NCI-H1417 treated with DMSO at 0.1 percent for 48 hours (cell line): ENCODE results near the gene JPH2.

Experiments
- DNase-seq: peaks from one replicate; lab custom pipeline; 2025; lab: John Stamatoyannopoulos, UW

JPH2 gene

GRCh38 chr20:44075191-44075949, 111.6 kb downstream of the JPH2 start:
- no peak for DNase-seq

- DNase-seq = no peak
Measured at GRCh38 chr20:44074252-44075151, 112.5 kb downstream of the JPH2 start.

GRCh38 chr20:44073675-44074071, 113.3 kb downstream of the JPH2 start:
- DNase-seq = no peak

DNA sequence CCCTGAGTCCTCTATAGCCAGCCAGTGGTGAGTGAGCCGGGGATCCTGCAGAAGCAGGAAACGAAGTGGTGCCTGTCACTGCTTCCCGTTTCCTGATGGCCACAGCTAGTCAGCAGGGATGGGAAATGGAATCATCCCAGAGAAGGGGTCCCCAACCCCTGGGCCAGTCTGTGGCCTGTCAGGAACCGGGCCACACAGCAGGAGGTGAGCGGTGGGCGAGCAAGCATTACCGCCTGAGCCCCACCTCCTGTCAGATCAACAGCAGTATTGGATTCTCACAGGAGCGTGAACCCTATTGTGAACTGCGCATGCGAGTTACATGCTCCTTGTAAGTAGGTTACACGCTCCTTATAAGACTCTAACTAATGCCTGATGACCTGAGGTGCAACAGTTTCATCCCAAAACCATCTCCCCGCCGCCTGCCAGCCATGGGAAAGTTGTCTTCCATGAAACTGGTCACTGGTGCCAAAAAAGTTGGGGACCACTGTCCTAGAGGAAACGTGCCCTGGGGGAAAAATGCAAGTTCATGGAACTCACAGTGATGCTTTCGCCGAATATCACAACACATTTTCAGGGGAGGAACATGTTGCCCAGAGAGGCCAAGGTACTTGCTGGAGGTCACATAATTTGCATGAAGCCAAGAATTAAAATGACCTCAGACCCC, 113.8 kb downstream of the JPH2 start:
- DNase-seq = no peak

DNA sequence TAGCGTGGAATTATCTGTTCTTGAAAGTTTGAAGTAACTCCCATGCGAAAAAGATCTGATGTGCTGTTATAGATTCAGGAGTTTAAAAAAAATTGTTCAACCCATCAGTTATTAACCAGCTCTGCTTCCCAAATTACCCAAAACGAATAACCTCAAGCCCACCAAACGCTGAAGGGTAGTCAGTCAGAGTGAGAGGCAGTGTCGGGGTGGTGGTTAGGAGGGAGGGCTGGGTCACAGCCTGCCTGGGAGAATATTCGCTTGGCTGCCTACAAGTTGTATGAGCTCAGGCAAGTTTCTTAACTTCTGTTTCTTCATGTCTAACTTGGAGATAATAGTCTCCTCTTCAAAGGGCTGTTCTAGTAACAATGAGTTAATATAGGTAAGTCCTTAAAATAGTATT, 114.6 kb downstream of the JPH2 start:
- DNase-seq = no peak

DNA sequence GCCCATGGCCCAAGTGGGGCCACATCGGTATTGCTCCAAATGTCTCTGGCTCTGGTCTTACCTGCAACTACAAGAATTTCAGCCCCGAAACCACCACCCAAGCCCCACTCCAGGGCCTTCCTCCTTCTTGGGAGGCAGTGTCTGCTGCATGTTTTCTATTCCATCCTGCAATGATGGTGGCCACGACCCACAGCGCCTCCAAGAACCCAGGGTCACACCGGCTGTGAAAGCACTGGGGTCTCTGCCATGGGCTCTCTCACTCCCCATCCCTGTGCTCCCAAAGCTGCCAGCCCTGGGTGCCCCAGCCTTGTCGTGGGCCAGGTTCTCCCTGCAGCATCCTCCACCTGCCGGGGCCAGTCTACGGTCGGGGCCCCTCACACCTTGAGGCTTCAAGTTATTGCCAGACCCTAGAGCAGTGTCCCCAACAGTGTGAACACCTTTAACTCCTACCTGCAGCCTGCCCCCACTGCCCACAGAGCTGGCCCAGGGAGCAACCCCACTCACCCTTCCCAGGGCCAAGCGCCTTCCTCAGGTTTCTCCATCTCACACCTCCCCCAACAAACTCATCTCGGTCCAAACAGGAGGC, 115.4 kb downstream of the JPH2 start:
- no peak for DNase-seq

GRCh38 chr20:44071057-44071456, 115.9 kb downstream of the JPH2 start:
- DNase-seq = no peak

- no peak for DNase-seq
Measured at GRCh38 chr20:44070139-44070900, 116.7 kb downstream of the JPH2 start.

DNA sequence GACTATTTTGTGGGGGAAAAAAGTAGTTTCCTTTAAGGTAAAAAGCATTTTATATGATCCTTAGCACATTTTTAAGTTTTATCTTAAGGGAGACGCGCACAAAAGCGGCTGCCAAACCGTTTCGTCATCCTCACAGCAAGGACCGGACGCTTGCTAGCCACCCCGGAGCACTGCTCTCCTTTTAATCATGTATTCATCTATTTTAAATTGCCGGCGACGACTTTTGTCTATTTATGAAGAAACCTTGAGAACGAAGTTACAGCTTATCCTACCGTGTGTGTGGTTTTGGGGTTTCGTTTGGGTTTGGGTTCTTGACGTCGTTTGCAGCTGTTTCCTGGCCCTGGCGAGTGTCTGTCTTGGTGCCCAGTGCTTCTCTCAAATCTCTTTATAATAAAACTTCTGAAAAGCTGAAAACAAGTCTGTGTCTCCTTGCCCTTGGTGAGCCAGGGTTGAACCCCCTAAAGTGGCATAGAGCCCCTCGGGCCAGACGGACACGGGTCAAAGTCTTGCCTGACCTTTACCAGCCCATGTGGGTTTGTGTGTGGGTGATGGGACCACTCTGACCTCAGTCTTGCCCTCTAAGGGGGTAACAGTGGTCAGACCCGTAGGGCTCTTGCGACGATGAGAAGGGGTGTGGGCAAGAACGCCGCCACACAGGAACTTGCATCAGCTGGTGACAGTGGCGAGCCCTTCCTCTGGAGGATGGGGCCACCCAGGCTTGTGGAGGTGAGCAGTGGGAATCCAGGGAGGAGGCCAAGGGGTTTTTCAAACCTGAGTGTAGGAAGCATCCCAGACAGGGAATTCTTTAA, 117.6 kb downstream of the JPH2 start:
- no peak for DNase-seq

GRCh38 chr20:44068316-44069201, 118.4 kb downstream of the JPH2 start:
- no peak for DNase-seq

DNA sequence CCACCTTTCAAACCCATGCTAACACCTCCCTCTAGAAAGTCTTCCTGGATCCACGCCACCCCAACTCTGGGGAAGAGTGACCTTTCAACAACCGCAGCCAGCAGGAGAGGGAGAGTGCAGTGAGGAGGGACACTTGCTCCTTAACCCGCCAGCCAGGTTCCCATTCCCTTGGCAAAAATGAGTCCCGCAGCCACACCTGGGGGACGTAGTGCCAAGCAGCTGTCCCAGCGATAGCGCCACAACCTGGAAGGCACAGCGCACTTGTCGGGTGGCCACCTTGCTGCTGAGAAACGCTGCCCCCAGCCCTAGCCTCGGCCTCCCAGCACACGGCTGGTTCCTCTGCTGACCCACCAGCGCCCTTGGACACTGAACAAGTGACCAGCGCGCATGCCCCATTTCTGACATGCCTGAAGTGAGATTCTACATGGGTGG, 119.3 kb downstream of the JPH2 start:
- DNase-seq = no peak

GRCh38 chr20:44066645-44067606, 120.1 kb downstream of the JPH2 start:
- DNase-seq = no peak

DNA sequence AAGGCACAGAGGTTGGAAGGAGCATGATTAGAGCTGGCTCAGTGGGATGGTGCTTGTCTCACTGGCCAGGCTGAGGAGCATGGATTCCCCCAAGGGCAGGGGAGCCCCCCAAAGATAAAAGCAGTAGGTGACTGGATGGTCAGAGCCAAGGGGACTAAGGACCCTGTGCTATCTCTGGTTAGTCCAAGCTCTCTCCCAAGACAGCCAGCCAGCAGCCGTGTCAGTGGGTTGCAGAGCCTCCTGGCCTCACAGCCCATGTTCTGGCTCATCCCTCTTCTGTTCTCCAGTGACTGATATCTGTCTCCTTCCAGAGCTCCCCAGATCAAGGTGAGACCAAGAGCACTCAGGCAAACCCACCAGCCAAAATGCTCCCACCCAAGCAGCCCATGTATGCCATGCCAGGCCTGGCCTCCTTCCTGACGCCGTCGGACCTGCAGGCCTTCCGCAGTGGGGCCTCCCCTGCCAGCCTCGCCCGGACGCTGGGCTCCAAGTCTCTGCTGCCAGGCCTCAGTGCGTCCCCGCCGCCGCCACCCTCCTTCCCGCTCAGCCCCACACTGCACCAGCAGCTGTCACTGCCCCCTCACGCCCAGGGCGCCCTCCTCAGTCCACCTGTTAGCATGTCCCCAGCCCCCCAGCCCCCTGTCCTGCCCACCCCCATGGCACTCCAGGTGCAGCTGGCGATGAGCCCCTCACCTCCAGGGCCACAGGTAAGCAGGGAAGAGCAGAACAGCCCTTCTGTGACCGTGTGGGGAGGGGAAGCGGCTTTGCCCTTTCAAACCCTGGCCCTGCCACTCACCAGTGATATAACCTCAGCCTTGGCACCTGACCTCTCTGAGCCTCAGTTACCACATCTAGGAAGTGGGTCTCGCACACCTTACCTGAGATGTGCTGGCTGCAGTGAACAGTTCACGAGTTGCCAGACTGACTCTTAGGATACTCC, 121.3 kb downstream of the JPH2 start:
- no peak for DNase-seq

GRCh38 chr20:44064501-44065400, 122.2 kb downstream of the JPH2 start:
- no peak for DNase-seq
